HG02610 (cell line): Measurements from ENCODE around the gene PRDM16.

Experiments
- ATAC-seq: cut with Tn5 transposase; IDR thresholded peaks from one replicate; pipeline ENCODE4 v1.9.1; 2021; ENCODE audit warnings: mild to moderate bottlenecking, moderate library complexity; ENCODE audit not compliant: unreplicated experiment

Gene PRDM16

DNA sequence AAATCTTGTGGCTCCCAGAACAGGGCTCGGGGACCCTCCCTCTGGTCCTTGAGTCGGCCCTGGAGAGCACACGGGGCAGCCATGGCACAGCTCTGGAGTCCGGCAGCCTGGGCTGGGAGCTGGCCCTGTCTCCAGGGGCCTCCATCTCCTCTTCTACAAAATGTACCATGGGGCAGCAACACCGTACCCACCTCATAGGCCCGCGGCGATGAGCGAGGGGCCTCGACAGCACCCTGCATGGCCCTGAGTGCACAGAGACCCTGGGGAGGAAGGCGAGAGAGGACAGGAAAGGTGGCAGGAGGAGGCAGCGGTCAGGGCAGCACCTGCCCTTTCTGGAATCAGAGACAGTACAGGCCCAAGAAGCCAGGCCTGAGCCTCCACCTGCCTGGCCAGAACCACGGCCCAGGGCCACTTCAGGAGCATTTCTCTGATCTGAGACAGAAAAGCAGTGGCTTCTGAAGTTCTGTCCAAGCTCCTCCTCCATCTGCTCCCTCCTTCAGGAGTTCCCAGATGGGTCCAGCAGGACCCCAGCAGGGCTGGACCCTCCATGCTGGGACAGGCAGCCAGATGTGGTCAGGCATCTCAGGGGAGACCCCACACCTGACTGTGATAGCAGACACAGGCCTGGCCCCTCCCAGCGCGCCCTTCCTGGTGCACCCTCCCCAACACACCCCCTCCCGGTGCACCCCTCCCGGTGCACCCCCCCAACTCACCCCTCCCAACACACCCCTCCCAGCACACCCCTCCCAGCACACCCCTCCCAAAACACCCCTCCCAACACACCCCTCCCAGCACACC is 309.6 kb downstream of the PRDM16 start:
- ATAC-seq, result no peak

DNA sequence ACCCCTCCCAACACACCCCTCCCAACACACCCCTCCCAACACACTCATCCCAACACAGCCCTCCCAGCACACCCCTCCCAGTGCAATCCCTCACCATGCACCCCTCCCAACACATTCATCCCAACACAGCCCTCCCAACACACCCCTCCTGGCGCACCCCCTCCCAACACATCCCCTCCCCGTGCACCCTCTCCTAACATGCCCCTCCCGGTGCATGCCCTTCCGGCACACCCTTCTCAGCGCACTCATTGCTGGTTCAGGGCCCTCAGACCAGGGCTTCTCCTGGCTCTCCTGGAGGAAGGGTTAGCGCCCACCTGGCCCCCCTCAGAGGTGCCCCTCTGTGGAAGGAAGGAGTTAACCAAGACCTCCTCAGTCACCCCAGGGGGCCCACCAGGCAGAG is 310.9 kb downstream of the PRDM16 start:
- ATAC-seq, result no peak

DNA sequence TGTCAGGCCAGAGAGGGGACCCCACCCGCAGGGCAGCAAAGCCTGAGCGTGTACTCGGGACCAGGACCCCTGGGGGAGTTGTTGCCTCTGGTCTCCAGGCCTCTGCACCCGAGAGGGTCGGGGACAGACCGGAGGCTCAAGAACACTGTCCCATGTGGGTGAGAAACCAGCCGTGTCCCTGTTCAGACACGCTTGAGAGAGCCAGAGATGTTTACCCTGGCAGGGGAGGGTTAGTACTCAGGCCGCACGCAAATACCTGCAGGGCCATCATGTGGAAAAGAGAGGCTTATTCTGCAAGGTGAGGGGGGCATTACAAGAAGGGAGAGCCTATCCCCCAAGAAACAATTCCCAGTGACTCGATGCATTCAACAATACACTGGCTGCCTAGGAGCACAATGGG is 311.5 kb downstream of the PRDM16 start:
- ATAC-seq, result no peak

DNA sequence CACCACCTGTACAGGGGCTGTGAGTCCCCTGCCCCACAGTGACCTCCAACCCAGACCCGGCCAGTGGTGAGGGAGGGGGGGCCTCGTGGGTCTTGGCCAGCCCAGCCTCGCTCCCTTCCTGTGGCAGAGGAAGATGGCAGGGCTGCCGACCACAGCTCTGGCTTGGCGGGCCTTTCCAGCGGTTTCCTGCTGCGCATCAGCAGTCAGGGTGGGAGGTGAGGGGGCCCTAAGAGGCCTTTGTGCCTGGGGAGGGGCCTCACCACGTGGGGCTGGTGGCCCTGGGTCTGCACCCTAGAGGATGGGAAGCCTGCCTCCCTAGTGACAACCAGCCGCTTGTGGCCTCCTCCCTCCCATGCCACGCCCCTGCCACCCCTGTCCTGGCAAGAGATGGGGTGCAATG is 312.9 kb downstream of the PRDM16 start:
- ATAC-seq, result no peak

GRCh38 chr1:3382326-3383057 is 313.5 kb downstream of the PRDM16 start:
- no peak for ATAC-seq

GRCh38 chr1:3383679-3384078 is 314.7 kb downstream of the PRDM16 start:
- ATAC-seq, result no peak

DNA sequence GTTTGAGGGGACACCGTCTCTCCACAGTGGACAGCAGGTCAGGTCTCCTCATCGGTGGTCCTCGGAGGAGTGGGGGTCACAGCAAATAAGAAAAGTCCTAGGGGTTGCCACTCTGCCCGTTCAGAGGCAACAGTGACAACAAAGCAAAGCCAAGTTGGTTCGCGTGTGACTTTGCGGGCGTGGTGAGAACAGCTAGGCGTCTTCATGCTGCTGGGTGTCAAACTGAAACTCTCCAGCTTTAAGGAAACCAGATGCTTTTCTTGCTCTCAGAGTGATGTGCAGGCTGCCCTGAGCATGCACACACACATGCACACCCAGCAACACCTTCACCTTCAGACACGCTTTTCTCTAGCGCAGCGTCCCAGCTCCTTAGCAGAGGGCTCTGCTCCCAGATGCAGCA is 315.4 kb downstream of the PRDM16 start:
- ATAC-seq, result no peak

DNA sequence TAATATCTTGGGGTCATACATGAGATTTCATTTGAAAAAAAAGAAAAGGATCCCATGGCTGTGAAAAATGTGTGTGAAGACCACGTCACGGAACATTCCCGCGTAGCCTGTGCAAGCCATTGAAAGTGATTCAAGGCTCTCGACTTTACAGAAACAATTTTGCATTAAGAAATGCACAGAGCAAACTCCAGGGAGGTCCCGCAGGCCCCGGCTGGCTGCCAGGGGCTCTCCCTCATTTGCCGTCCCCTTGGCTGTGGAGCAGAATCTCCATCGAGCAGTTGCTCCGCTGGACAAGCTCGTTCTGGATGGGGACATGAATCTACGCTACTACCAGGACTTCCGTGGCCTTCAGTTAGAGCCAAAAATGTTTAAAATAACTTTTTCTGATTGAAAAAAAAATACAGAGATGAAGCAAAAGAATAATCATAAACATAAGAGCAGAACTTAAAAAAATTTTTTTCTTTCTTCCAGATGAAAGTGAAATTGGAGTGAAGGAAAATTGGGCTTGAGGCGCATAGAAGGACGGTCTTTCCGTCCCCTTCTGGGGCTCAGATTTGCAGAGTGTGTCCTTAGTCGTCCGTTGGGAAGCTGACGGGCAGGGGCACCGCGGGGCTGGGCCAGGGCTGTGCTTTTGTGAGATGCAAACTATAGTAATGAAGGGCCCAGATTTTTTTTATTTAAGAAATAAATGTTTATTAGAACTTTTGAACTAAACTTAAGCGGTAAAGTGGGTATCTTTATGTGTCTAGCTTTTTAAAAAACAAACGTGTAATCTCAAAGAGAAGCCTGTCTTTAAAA is 317.4 kb downstream of the PRDM16 start:
- ATAC-seq, result no peak

GRCh38 chr1:3387401-3387800 is 318.4 kb downstream of the PRDM16 start:
- ATAC-seq, result no peak

DNA sequence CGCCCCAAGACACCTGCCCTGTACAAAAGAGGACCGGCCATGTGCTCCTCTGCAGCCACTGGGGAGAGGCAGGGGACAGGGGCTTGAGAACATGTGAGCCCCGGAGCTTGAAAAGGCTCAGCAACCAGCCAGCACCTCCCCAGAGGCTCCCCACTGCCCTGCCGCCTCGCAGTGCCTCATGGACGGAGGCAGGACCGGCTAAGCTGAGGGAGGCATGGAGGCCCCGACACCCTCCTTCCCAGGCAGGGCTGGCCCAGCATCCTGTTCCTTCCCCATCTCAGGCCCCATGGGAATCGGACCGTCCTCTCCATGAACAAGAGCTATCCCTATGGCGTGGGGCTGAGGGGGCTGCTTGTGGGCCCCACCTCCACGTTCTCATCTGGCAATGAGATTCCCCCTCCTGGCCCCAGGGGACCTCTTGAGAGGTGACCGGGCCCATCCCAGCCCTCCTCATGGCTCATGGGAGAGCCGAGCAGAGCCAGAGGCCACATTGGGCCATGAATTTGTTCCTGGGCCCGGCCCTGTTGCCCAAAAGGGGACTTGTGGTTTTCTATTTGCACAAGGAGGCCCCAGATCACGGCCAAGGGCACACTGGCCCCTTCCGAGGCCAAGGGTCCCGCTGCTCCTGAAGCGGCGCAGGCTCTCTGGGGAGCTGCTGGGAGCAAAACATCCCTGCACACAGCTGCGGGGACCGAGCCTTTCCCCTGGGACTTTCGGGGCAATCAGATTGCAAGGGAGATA is 320.3 kb downstream of the PRDM16 start:
- ATAC-seq, result no peak

- ATAC-seq, result no peak
Measured at GRCh38 chr1:3390291-3390690, 321.3 kb downstream of the PRDM16 start.

DNA sequence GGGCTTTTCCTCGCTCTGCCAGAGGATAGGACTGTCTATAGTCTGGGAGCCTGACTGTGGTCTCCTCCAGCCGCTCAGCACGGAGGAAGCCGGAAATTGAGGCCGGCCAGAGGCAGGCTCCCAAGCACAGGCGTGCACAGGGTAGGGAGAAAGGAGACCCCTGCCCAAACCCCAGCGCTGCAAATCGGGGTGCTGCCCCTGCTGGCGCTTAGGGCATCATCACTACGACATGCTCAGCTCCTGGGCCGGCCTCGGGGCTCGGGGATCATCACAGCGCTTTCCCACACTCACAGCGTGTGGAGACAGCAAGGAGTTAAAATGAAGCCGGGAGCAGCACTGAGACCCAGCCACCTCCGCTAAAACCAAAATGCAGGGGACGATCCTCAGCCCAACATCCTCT is 322.7 kb downstream of the PRDM16 start:
- ATAC-seq, result no peak

DNA sequence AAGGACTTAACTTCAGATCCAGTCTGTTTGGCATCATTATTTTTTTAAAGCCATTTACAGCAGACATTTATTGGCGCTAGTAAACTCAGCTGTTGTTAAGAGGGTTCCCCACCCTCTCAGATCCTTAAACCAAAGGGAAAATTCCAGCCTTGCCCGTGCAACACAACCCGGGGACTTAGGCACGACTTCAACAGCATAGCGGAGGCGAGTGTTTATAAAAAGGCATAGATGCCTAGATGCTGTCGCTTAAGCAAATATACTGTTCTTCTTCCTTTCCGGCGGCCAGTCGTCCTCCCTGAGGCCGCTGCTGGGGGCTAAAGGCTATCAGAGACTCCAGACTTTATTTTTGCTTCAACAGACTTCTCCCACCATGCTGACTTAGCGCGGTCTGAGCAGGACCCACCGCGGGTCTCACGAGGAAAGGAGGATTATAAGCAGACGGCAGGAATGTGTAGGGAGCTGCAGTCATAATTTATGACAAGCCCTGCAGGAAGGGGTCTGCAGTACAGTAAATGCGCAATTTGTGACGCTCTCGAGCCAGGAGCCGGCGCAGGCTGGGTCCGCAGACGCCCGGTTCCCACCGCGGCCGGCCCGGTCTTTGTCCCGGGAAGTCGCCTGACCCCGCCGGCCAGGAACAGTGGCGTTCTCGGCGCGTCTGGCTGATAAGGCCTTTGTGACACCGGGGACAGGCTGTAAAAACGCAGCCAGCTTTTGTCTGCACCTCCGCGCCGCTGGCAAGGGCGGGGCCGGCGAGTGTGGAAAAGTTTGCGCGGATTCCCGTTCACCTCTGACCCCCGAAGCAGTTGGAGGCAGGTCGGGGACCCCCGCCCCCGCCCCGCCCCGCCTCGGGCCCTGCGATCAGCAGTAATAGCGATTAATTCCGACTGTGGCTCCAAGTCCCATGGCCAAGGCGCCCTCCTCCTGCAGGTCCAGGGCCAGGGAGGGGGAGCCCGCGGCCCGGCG is 324.3 kb downstream of the PRDM16 start:
- no peak for ATAC-seq

- no peak for ATAC-seq
Measured at GRCh38 chr1:3393987-3394920, 325.3 kb downstream of the PRDM16 start.

DNA sequence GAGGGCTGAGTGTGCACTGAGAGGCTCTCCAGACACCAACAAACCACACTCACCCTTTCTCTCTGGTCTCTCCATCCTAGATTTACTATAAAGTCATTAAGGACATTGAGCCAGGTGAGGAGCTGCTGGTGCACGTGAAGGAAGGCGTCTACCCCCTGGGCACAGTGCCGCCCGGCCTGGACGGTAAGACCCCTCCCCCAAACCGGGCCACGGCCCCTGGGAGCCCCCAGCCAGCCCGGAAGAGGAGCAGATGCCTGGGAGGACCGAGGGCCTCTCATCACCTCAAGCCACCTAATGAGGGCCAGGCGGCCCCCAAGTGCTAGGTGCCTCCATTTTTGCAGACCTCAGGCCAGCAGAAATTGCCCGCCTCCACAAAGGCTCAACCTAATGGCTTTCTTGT is 327.4 kb downstream of the PRDM16 start:
- no peak for ATAC-seq

DNA sequence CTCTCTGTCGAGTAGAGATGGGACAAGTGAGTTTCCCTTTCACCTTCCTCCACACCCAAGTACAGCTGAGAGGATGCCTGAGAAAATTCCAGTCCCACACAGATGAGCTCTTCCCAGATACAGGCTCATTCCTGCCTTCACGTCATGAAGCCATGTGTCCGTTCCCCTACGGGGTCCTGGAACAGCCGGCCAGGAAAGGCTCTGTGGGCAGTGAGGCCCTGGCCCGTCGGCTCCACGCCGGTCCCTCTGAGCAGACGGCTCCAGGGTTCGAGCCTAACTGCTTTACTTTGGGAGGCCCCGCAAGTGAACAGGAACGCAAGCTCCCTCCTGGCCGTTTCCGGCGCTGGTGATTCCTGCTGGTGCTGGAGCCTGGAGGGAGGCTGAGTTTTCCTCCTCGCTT is 328.3 kb downstream of the PRDM16 start:
- no peak for ATAC-seq

- ATAC-seq, result no peak
Measured at GRCh38 chr1:3398396-3399140, 329.6 kb downstream of the PRDM16 start.

DNA sequence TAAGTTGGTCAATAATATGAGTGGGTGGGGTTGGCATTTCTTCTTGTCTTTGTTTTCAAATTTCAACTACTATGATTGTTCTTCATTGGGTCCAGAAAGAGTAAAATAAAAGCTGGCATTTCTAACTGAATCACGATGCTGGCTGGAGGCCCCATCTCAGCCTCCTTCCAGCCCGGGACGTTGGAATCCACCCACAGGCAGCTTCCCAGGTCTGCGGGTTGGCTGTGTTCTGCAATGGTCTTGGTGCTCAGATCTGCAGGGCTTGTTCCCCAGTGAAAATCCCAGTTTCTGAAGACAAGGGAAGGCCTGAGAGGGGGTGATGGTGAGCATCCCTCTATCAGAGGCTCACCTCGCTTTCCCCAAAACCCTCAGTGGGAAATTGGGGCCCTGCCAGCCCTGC is 330.7 kb downstream of the PRDM16 start:
- no peak for ATAC-seq
